ENCODE results near the gene CCDC178. TPM values are rescaled to one million over a fixed set of nuclear protein-coding genes. Genes with fewer than 3 reads are reported as not detected.

Gene CCDC178
- polyA plus RNA-seq, 2 of the 4 experiments (the other 2 are of a cell fraction), result 0.06 TPM; not detected in 1

GRCh38 chr18:32907648-32908423 is 532.7 kb downstream of the CCDC178 start (continued):
- TF ChIP-seq ZSCAN20 (CRISPR knock-in tag; IDR thresholded peaks at IDR 0.05) (no peak), KDM5A (IDR thresholded peaks at IDR 0.05) (no peak), HES2 (IDR thresholded peaks at IDR 0.05) (no peak), HMGXB4 (CRISPR knock-in tag; IDR thresholded peaks at IDR 0.05; ENCODE audit: borderline replicate concordance) (no peak)

- H3K27ac ChIP-seq, result no peak overlapping the region
- TF ChIP-seq HOXB5 (CRISPR knock-in tag; IDR thresholded peaks at IDR 0.05) (no peak), MAFK (IDR thresholded peaks at IDR 0.05; ENCODE audit: partially characterized antibody) (no peak), FOXS1 (CRISPR knock-in tag; IDR thresholded peaks at IDR 0.05) (no peak), RAD21 (conservative IDR thresholded peaks at IDR 0.05 in 1 of 2, IDR thresholded peaks at IDR 0.05 in 1 of 2) (no peak), HOXA7 (CRISPR knock-in tag; IDR thresholded peaks at IDR 0.05) (no peak), BCL3 (IDR thresholded peaks at IDR 0.05) (no peak), JUNB (IDR thresholded peaks at IDR 0.05) (no peak)
- CTCF ChIA-PET, result no interaction called here
- no peak overlapping the region for H3K4me2 ChIP-seq
- WGBS (ENCODE audit: missing lambda C conversion rate), result 65% methylated on average over 3 of the region's 3 CpGs
- H3K9me3 ChIP-seq, result no peaks in the 10 kb centered on the region
- ATAC-seq (no peak), FAIRE-seq (no peak), DNase-seq (ENCODE audit: low read depth in 1 of 2, low spot score in 1 of 2) (no peak)
- H3K4me1 ChIP-seq, result no peaks in the 10 kb centered on the region
- POLR2A ChIA-PET, result no interaction called here
- H3K4me3 ChIP-seq, result no peak overlapping the region
Measured at GRCh38 chr18:32907311-32907585, 533.3 kb downstream of the CCDC178 start.

GRCh38 chr18:32906506-32907310 is 533.8 kb downstream of the CCDC178 start:
- DNase-seq (ENCODE audit: low read depth in 1 of 2, low spot score in 1 of 2) (no peak), ATAC-seq (no peak), FAIRE-seq (no peak)
- 24% methylated on average over 10 of the region's 10 CpGs for WGBS (ENCODE audit: missing lambda C conversion rate)
- no peaks in the 10 kb centered on the region for H3K4me1 ChIP-seq
- CTCF ChIA-PET, result no interaction called here
- H3K4me3 ChIP-seq, result no peak overlapping the region
- TF ChIP-seq HOXB5 (CRISPR knock-in tag; IDR thresholded peaks at IDR 0.05), result no peak
- POLR2A ChIA-PET, result no interaction called here
- no peaks in the 10 kb centered on the region for H3K9me3 ChIP-seq
- H3K4me2 ChIP-seq, result no peak overlapping the region
- no peak overlapping the region for H3K27ac ChIP-seq

- ChIA-PET POLR2A (no interaction called here), CTCF (no interaction called here)
- WGBS (ENCODE audit: missing lambda C conversion rate), result 75% methylated on average over 1 of the region's 5 CpGs
- Histone ChIP-seq H3K4me1 (no peaks in the 10 kb centered on the region), H3K4me2 (no peak overlapping the region), H3K27ac (no peak overlapping the region), H3K4me3 (no peak overlapping the region), H3K9me3 (no peaks in the 10 kb centered on the region)
- DNase-seq (ENCODE audit: low read depth in 1 of 2, low spot score in 1 of 2) (no peak), FAIRE-seq (no peak), ATAC-seq (no peak)
- TF ChIP-seq TFCP2L1 (CRISPR knock-in tag; IDR thresholded peaks at IDR 0.05), result no peak
- TF ChIP-seq HEYL (CRISPR knock-in tag; IDR thresholded peaks at IDR 0.05), result no peak
Measured at GRCh38 chr18:32905651-32906050, 534.9 kb downstream of the CCDC178 start.
